ENCODE results near the gene MFSD6.

Gene MFSD6

GRCh38 chr2:190488516-190489233 is 80.5 kb downstream of the MFSD6 start:
- TF ChIP-seq RAD21 (IDR thresholded peaks at IDR 0.05; ENCODE audit: low read depth) (no peak), EGR1 (IDR thresholded peaks at IDR 0.05) (no peak), REST (IDR thresholded peaks at IDR 0.05; ENCODE audit: low read depth) (no peak), FOXM1 (IDR thresholded peaks at IDR 0.05; ENCODE audit: borderline replicate concordance, low read depth) (no peak), TCF12 (IDR thresholded peaks at IDR 0.05; ENCODE audit: low read depth) (no peak), TAF1 (IDR thresholded peaks at IDR 0.05; ENCODE audit: low read depth) (no peak), TEAD4 (IDR thresholded peaks at IDR 0.05) (no peak), USF1 (IDR thresholded peaks at IDR 0.05) (no peak), NFIC (IDR thresholded peaks at IDR 0.05) (no peak), CEBPB (IDR thresholded peaks at IDR 0.05) (no peak), YY1 (IDR thresholded peaks at IDR 0.05; ENCODE audit: low read depth) (no peak), MAX (IDR thresholded peaks at IDR 0.05) (no peak), CREB1 (IDR thresholded peaks at IDR 0.05; ENCODE audit: low read depth) (no peak), EP300 (IDR thresholded peaks at IDR 0.05; ENCODE audit: borderline replicate concordance) (no peak), ZBTB7A (IDR thresholded peaks at IDR 0.05; ENCODE audit: low read depth) (no peak)

GRCh38 chr2:190489475-190489874 is 81.3 kb downstream of the MFSD6 start:
- TF ChIP-seq RAD21 (IDR thresholded peaks at IDR 0.05; ENCODE audit: low read depth), result no peak
- no peak for TF ChIP-seq YY1 (IDR thresholded peaks at IDR 0.05; ENCODE audit: low read depth)
- no peak for TF ChIP-seq TCF12 (IDR thresholded peaks at IDR 0.05; ENCODE audit: low read depth)
- TF ChIP-seq CREB1 (IDR thresholded peaks at IDR 0.05; ENCODE audit: low read depth), result no peak
- TF ChIP-seq TEAD4 (IDR thresholded peaks at IDR 0.05), result no peak
- TF ChIP-seq EGR1 (IDR thresholded peaks at IDR 0.05), result no peak
- no peak for TF ChIP-seq EP300 (IDR thresholded peaks at IDR 0.05; ENCODE audit: borderline replicate concordance)
- no peak for TF ChIP-seq REST (IDR thresholded peaks at IDR 0.05; ENCODE audit: low read depth)
- TF ChIP-seq CEBPB (IDR thresholded peaks at IDR 0.05), result no peak
- no peak for TF ChIP-seq ZBTB7A (IDR thresholded peaks at IDR 0.05; ENCODE audit: low read depth)
- no peak for TF ChIP-seq NFIC (IDR thresholded peaks at IDR 0.05)
- TF ChIP-seq FOXM1 (IDR thresholded peaks at IDR 0.05; ENCODE audit: borderline replicate concordance, low read depth), result no peak
- no peak for TF ChIP-seq TAF1 (IDR thresholded peaks at IDR 0.05; ENCODE audit: low read depth)
- no peak for TF ChIP-seq MAX (IDR thresholded peaks at IDR 0.05)
- TF ChIP-seq USF1 (IDR thresholded peaks at IDR 0.05), result no peak

- TF ChIP-seq EGR1 (IDR thresholded peaks at IDR 0.05) (no peak), FOXM1 (IDR thresholded peaks at IDR 0.05; ENCODE audit: borderline replicate concordance, low read depth) (no peak), USF1 (IDR thresholded peaks at IDR 0.05) (no peak), ZBTB7A (IDR thresholded peaks at IDR 0.05; ENCODE audit: low read depth) (no peak), YY1 (IDR thresholded peaks at IDR 0.05; ENCODE audit: low read depth) (no peak), CREB1 (IDR thresholded peaks at IDR 0.05; ENCODE audit: low read depth) (no peak)
These were observed 82.3 kb downstream of the MFSD6 start for GRCh38 chr2:190490502-190490901.

- TF ChIP-seq ZBTB7A (IDR thresholded peaks at IDR 0.05; ENCODE audit: low read depth) (no peak), FOXM1 (IDR thresholded peaks at IDR 0.05; ENCODE audit: borderline replicate concordance, low read depth) (no peak), USF1 (IDR thresholded peaks at IDR 0.05) (no peak), NFIC (IDR thresholded peaks at IDR 0.05) (no peak), TCF12 (IDR thresholded peaks at IDR 0.05; ENCODE audit: low read depth) (no peak), CREB1 (IDR thresholded peaks at IDR 0.05; ENCODE audit: low read depth) (no peak), EGR1 (IDR thresholded peaks at IDR 0.05) (no peak), RAD21 (IDR thresholded peaks at IDR 0.05; ENCODE audit: low read depth) (no peak), CEBPB (IDR thresholded peaks at IDR 0.05) (no peak)
These were observed 84.9 kb downstream of the MFSD6 start for GRCh38 chr2:190493095-190493494.

- TF ChIP-seq TEAD4 (IDR thresholded peaks at IDR 0.05), result no peak
- TF ChIP-seq NFIC (IDR thresholded peaks at IDR 0.05), result no peak
- TF ChIP-seq TCF12 (IDR thresholded peaks at IDR 0.05; ENCODE audit: low read depth), result no peak
- TF ChIP-seq EGR1 (IDR thresholded peaks at IDR 0.05), result no peak
- TF ChIP-seq YY1 (IDR thresholded peaks at IDR 0.05; ENCODE audit: low read depth), result no peak
- no peak for TF ChIP-seq CEBPB (IDR thresholded peaks at IDR 0.05)
- no peak for TF ChIP-seq ZBTB7A (IDR thresholded peaks at IDR 0.05; ENCODE audit: low read depth)
- no peak for TF ChIP-seq USF1 (IDR thresholded peaks at IDR 0.05)
- TF ChIP-seq RAD21 (IDR thresholded peaks at IDR 0.05; ENCODE audit: low read depth), result no peak
- TF ChIP-seq TAF1 (IDR thresholded peaks at IDR 0.05; ENCODE audit: low read depth), result no peak
- TF ChIP-seq MAX (IDR thresholded peaks at IDR 0.05), result no peak
- TF ChIP-seq FOXM1 (IDR thresholded peaks at IDR 0.05; ENCODE audit: borderline replicate concordance, low read depth), result no peak
- no peak for TF ChIP-seq EP300 (IDR thresholded peaks at IDR 0.05; ENCODE audit: borderline replicate concordance)
- no peak for TF ChIP-seq CREB1 (IDR thresholded peaks at IDR 0.05; ENCODE audit: low read depth)
- TF ChIP-seq REST (IDR thresholded peaks at IDR 0.05; ENCODE audit: low read depth), result no peak
These were observed 89.3 kb downstream of the MFSD6 start for GRCh38 chr2:190497428-190497827.

Measured in Ishikawa (cell line).